ENCODE measurements around the gene TRIO. TPM values are rescaled to one million over a fixed set of nuclear protein-coding genes. Genes with fewer than 3 reads are reported as not detected.

The TRIO gene
- total and polyA plus RNA-seq, 2 of the 8 experiments (the other 6 are each of a cell fraction or from before 2014, with no cell fraction given) = 35.1 to 69.1 TPM

- no peak overlapping the region for H2BK12ac ChIP-seq (ENCODE audit: low read depth, low read length)
- no peak overlapping the region for H3K9ac ChIP-seq (replicated peaks in 1 of 4; ENCODE audit: extremely low read depth in 1 of 4, low read depth in 3 of 4, low read length in 3 of 4)
- no peak overlapping the region for H3K18ac ChIP-seq (ENCODE audit: extremely low read depth, low read length)
- H4K20me1 ChIP-seq (replicated peaks in 1 of 2; ENCODE audit: control insufficient read depth in 1 of 2, insufficient read depth in 2 of 2, low read length in 2 of 2) = peaks cover 7 to 12% of the 10 kb centered on the region in 2 experiments
- ChIA-PET CTCF (ENCODE audit: partially characterized antibody) (interaction anchor here (0.6 to 6.2 kb wide), 16 partner anchors 10 to 318 kb away, joined by 3 to 51 read pairs (median 3); no protein-coding TSS in a partner anchor), POLR2A (ENCODE audit: partially characterized antibody) (no interaction called here)
- no peaks in the 10 kb centered on the region for H3K27me3 ChIP-seq (replicated peaks in 1 of 4; ENCODE audit: control insufficient read depth in 3 of 4, extremely low read depth in 1 of 4, insufficient read depth in 3 of 4, low read length in 3 of 4)
- H2AK5ac ChIP-seq (ENCODE audit: low read depth, low read length) = no peak overlapping the region
- TF ChIP-seq RBBP5 (IDR thresholded peaks at IDR 0.05; ENCODE audit: borderline replicate concordance, low read depth, low read length) (no peak), CBX5 (IDR thresholded peaks at IDR 0.05; ENCODE audit: low read depth, low read length) (no peak), YY1 (IDR thresholded peaks at IDR 0.05; ENCODE audit: low read depth, low read length) (no peak), KDM1A (IDR thresholded peaks at IDR 0.05; ENCODE audit: borderline replicate concordance, low read length) (no peak), SAP30 (IDR thresholded peaks at IDR 0.05; ENCODE audit: insufficient read depth, insufficient replicate concordance, low read length) (no peak), MAFK (IDR thresholded peaks at IDR 0.05; ENCODE audit: low read depth, low read length) (no peak), PHF8 (conservative IDR thresholded peaks at IDR 0.05; ENCODE audit: low read depth, low read length) (no peak), HDAC6 (IDR thresholded peaks at IDR 0.05; ENCODE audit: low read depth, low read length) (no peak)
- no peak overlapping the region for H2BK15ac ChIP-seq (ENCODE audit: low read length)
- H3K4me1 ChIP-seq (replicated peaks in 1 of 4; ENCODE audit: control insufficient read depth in 3 of 4, insufficient read depth in 4 of 4, low read length in 3 of 4) = peaks cover 6 to 19% (median 10%) of the 10 kb centered on the region in 4 experiments
- H4K8ac ChIP-seq (ENCODE audit: extremely low read depth, insufficient read depth, low read length) = no peak overlapping the region
- H3K36me3 ChIP-seq (ENCODE audit: control insufficient read depth in 2 of 4, insufficient read depth in 4 of 4, low read length in 3 of 4) = peaks cover 0 to 4% (median 0%) of the 10 kb centered on the region in 4 experiments; a peak in 1 of 8 replicates
- H3K4me2 ChIP-seq (ENCODE audit: insufficient read depth in 1 of 2, low read depth in 2 of 2, low read length in 2 of 2) = no peak overlapping the region
- H2BK120ac ChIP-seq (replicated peaks; ENCODE audit: low read depth, low read length) = no peak overlapping the region
- no peak overlapping the region for H4K91ac ChIP-seq (replicated peaks; ENCODE audit: insufficient read length, low read length)
- no peak overlapping the region for H3K4me3 ChIP-seq (ENCODE audit: extremely low read depth in 1 of 4, insufficient read depth in 2 of 4, low read depth in 3 of 4, low read length in 4 of 4)
- no peak overlapping the region for H2AFZ ChIP-seq (ENCODE audit: low read length)
- no peak overlapping the region for H3K14ac ChIP-seq (ENCODE audit: insufficient read length)
- no peaks in the 10 kb centered on the region for H3K9me3 ChIP-seq (ENCODE audit: insufficient read depth in 2 of 2, low read depth in 1 of 2, low read length in 1 of 2)
- H3K56ac ChIP-seq (replicated peaks; ENCODE audit: insufficient read length, low read depth, low read length) = no peak overlapping the region
- H3K4ac ChIP-seq (replicated peaks; ENCODE audit: insufficient read length, low read depth, low read length) = no peak overlapping the region
- H2BK5ac ChIP-seq (ENCODE audit: low read depth, low read length) = no peak overlapping the region
- H3K27ac ChIP-seq (ENCODE audit: low read depth, low read length) = no peak overlapping the region
- no peak overlapping the region for H3K23ac ChIP-seq (ENCODE audit: insufficient read length)
- 87% methylated on average over 11 of the region's 11 CpGs; no CpG with 5 or more reads in 1 of the 2 experiments for WGBS, 2 experiments (ENCODE audit: extremely low coverage in 1 of 2, insufficient coverage in 1 of 2, insufficient read length in 1 of 2, insufficient replicate concordance in 2 of 2, low coverage in 1 of 2, low lambda C conversion rate in 2 of 2, missing lambda C conversion rate in 1 of 2)
- peaks cover 6% of the 10 kb centered on the region; the same call in 1 of the 2 replicates for H3K79me1 ChIP-seq (ENCODE audit: low read depth, low read length)
- H4K5ac ChIP-seq (ENCODE audit: insufficient read length, low read depth, low read length) = no peak overlapping the region
- DNase-seq (ENCODE audit: low read depth in 1 of 2, low spot score in 2 of 2) (no peak), FAIRE-seq (no peak)
- peaks cover 2 to 6% of the 10 kb centered on the region in 2 experiments; a peak in 2 of 4 replicates for H3K79me2 ChIP-seq (ENCODE audit: control insufficient read depth in 1 of 2, insufficient read depth in 2 of 2, low read length in 2 of 2)
- H3K23me2 ChIP-seq (ENCODE audit: low read depth, low read length) = no peaks in the 10 kb centered on the region
- no peak overlapping the region for H2BK20ac ChIP-seq (ENCODE audit: low read length)
Measured at GRCh38 chr5:14353726-14354474, 210.8 kb downstream of the TRIO start.
